NT2/D1 (cell line): ENCODE data around the gene NDNF.

Source experiments
- YY1 ChIP-seq: IDR thresholded peaks from 2 replicates; pipeline ENCODE4 v1.6.1; 2011; ENCODE audit not compliant: insufficient read length, insufficient read depth
- ZNF274 ChIP-seq: IDR thresholded peaks from 2 replicates; pipeline ENCODE4 v1.6.1; 2011; ENCODE audit warnings: mild to moderate bottlenecking, low read depth, low read length

DNA sequence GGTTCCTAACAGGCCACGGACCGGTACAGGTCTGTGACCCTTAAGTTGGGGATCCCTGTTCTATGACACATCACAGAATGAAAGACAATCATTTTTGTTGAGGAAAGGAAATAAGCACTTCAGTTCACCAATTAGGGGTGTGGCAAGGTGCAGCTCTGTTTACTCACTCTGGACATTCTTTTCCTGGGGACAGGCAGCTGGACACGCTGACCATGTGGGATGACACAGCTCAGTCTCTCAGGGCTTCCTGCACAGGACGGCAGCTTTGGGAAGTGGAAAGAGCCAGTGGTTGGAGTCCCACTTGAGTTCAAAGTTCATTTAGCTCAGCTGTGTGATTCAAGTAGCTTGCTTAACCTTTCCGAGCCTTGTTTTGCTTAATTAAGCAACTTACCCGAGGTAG lies 55.7 kb downstream of the NDNF start:
- TF ChIP-seq ZNF274: no peak
- no peak for TF ChIP-seq YY1
